ENCODE data around the gene HMGN4. TPM values are rescaled to one million over a fixed set of nuclear protein-coding genes. Genes with fewer than 3 reads are reported as not detected.

The HMGN4 gene
- total and polyA plus RNA-seq, 9 of the 15 experiments (the other 6 are each of a cell fraction or from before 2014, with no cell fraction given): 35.4 to 134 (median 94.1) TPM

DNA sequence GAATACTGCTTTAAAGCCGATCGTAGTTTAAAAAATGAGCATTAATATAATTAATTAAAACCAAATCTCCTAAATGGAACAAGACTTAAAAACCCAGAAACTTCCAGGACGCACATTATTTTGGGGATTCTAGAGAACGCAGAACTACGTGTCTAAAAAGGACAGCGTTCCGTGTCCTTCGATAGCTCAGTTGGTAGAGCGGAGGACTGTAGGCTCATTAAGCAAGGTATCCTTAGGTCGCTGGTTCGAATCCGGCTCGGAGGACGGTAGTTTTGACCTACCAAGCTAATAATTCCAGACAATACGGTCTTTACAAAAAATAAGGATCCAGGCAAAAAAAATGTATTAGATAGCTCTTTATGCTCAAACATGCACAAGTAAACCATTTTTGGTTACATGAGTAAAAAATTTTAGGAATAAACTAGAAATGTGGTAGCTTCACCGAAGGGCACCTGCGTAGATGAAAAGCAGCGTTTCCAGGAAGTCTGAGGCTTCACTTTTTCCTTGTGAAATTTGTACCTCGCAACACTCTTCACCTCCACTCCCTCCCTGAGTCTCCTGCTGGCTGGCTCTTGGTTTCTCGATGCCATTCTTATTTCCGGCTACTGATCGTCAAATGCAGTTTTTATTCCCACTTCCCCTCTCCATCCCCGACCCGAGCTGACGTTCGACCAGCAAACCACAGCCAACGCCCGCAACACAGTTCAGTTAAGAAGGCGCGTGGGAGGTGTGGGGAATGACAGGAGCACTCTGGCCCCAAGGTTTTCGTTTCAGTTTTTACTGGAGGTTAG is 39.0 kb downstream of the HMGN4 start (continued):
- TF ChIP-seq ZNF766 (CRISPR knock-in tag; conservative IDR thresholded peaks at IDR 0.05) (peak; percentile 61; the same call in 1 of the 2 replicates), ZNF77 (CRISPR knock-in tag; IDR thresholded peaks at IDR 0.05) (no peak), PYGO2 (tag; IDR thresholded peaks at IDR 0.05) (peak; percentile 20; the same call in 1 of the 2 replicates), NCOR1 (IDR thresholded peaks at IDR 0.05) (no peak), ATF7 (IDR thresholded peaks at IDR 0.05) (peak; percentile 46; the same call in 1 of the 2 replicates), ZBTB8A (IDR thresholded peaks at IDR 0.05; ENCODE audit: partially characterized antibody) (peak; percentile 88), PHB2 (IDR thresholded peaks at IDR 0.05; ENCODE audit: low read depth) (no peak), SMARCC2 (IDR thresholded peaks at IDR 0.05; ENCODE audit: low read depth) (0 out of 2 replicates have a peak, but pooled peaks have one; percentile 22), GABPB2 (CRISPR knock-in tag; conservative IDR thresholded peaks at IDR 0.05) (peak; percentile 61; the same call in 1 of the 2 replicates), HLTF (IDR thresholded peaks at IDR 0.05) (0 out of 2 replicates have a peak, but pooled peaks have one; percentile 22), BDP1 (IDR thresholded peaks at IDR 0.05; ENCODE audit: insufficient read depth, insufficient read length) (peak; percentile 55), ZNF764 (CRISPR knock-in tag; IDR thresholded peaks at IDR 0.05; ENCODE audit: low read depth) (peak; percentile 83), TAF7 (tag; IDR thresholded peaks at IDR 0.05) (no peak)
- TF ChIP-seq, protein P1, sequence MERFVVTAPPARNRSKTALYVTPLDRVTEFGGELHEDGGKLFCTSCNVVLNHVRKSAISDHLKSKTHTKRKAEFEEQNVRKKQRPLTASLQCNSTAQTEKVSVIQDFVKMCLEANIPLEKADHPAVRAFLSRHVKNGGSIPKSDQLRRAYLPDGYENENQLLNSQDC (CRISPR knock-in tag; IDR thresholded peaks at IDR 0.05): no peak
- TF ChIP-seq, protein P2, sequence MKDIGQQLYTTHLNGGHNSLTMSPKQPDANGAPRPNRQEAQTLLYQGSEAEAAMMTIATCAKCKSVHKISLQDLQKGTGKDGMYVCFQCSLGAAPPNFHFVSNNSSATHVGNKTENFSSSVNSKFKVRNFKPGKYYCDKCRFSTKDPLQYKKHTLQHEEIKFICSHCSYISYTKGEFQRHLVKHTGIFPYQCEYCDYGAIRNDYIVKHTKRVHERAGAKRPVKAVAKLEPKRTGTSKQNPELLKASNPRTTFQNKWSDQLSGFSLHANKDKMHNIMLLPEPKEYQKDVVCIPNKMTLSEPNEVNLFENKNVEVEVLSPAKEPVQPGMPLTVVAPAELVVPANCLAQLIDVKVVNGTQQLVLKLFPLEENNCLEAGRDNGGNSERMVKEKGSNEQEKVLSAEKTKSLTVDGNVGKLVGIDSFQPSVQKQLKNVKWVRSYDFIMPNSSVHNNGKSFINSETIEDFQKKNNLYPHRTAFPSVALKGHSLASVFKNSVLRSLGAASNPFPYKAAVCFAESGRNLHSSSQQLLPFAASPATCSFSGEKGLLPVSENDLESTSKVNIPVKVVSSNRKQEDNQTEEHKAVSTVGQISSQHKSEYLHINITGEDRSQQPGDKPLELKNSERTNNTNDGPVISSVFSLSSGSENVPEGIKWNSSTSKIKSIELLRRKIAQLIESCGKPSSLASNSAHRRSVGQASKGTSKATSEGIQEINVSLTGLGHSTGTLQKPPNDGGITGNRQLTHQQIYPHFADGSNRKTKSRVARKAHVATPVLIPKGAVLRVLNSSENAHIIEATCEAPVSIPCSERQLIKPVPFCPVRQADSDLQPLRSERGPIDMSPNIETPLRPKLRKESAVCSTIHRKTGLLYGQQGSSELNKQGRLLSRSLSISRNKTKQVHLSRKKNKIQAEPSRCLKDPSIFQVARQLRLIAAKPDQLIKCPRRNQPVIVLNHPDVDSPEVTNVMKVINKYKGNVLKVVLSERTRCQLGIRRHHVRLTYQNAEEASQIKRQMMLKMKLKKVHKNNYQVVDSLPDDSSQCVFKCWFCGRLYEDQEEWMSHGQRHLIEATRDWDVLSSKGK (CRISPR knock-in tag; IDR thresholded peaks at IDR 0.05): 0 out of 2 replicates have a peak, but pooled peaks have one; percentile 30
- TF ChIP-seq, protein P3, sequence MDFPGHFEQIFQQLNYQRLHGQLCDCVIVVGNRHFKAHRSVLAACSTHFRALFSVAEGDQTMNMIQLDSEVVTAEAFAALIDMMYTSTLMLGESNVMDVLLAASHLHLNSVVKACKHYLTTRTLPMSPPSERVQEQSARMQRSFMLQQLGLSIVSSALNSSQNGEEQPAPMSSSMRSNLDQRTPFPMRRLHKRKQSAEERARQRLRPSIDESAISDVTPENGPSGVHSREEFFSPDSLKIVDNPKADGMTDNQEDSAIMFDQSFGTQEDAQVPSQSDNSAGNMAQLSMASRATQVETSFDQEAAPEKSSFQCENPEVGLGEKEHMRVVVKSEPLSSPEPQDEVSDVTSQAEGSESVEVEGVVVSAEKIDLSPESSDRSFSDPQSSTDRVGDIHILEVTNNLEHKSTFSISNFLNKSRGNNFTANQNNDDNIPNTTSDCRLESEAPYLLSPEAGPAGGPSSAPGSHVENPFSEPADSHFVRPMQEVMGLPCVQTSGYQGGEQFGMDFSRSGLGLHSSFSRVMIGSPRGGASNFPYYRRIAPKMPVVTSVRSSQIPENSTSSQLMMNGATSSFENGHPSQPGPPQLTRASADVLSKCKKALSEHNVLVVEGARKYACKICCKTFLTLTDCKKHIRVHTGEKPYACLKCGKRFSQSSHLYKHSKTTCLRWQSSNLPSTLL (IDR thresholded peaks at IDR 0.05): peak; percentile 59

Data from K562 (cell line).